Fibroblast of lung (primary cell): ENCODE measurements around the gene SHC4. TPM values are rescaled to one million over a fixed set of nuclear protein-coding genes. Genes with fewer than 3 reads are reported as not detected.

Source experiments
- DNase-seq, 2 donors: peaks; one replicate each; pipeline versions ENCODE4 v3.0.0 to v3.0.0-alpha.2; 2010; ENCODE audit warnings: low read depth in 2 of 2
- H2AFZ ChIP-seq: 2 replicates; pipeline ENCODE4 v1.5.1; 2012; ENCODE audit warnings: low read length, control low read depth, inconsistent platforms
- H3K27ac ChIP-seq: 2 replicates; pipeline ENCODE4 v1.5.1; 2011; ENCODE audit warnings: low read length, control low read depth; ENCODE audit not compliant: insufficient read depth
- H3K27me3 ChIP-seq: 2 replicates; pipeline ENCODE4 v1.5.1; 2011; ENCODE audit warnings: mild to moderate bottlenecking, low read length; ENCODE audit not compliant: control insufficient read depth, insufficient read depth
- H3K36me3 ChIP-seq: 2 replicates; pipeline ENCODE4 v1.5.1; 2011; ENCODE audit warnings: low read length; ENCODE audit not compliant: control insufficient read depth, insufficient read depth
- H3K4me1 ChIP-seq: 2 replicates; pipeline ENCODE4 v1.5.1; 2011; ENCODE audit warnings: low read length; ENCODE audit not compliant: control insufficient read depth, insufficient read depth; ENCODE audit errors: extremely low read depth
- H3K4me2 ChIP-seq: 2 replicates; pipeline ENCODE4 v1.5.1; 2011; ENCODE audit warnings: low read length, control low read depth; ENCODE audit not compliant: insufficient read depth; ENCODE audit errors: extremely low read depth
- H3K4me3 ChIP-seq, 4 experiments: fragments of 200-600 bp in 1 of 4; sonication (generic) in 1 of 4; replicated peaks in 1 of 4; 2 replicates each; pipeline ENCODE4 v1.5.1; 2011 to 2016; ENCODE audit warnings: low read length in 4 of 4, low read depth in 3 of 4, mild to moderate bottlenecking in 3 of 4, control low read depth in 2 of 4, inconsistent platforms in 1 of 4, mixed read lengths in 1 of 4; ENCODE audit not compliant: insufficient read depth in 1 of 4; ENCODE audit errors: control extremely low read depth in 1 of 4
- H3K79me2 ChIP-seq: 2 replicates; pipeline ENCODE4 v1.5.1; 2012; ENCODE audit warnings: mild to moderate bottlenecking, low read length, inconsistent platforms; ENCODE audit not compliant: control insufficient read depth, insufficient read depth
- H3K9ac ChIP-seq: 2 replicates; pipeline ENCODE4 v1.5.1; 2011; ENCODE audit warnings: mild to moderate bottlenecking, low read length, control low read depth; ENCODE audit not compliant: insufficient read depth
- H3K9me3 ChIP-seq: 2 replicates; pipeline ENCODE4 v1.5.1; 2012; ENCODE audit warnings: low read depth, low read length; ENCODE audit not compliant: control insufficient read depth, insufficient read depth
- H4K20me1 ChIP-seq: 2 replicates; pipeline ENCODE4 v1.5.1; 2011; ENCODE audit warnings: low read length; ENCODE audit not compliant: control insufficient read depth, insufficient read depth; ENCODE audit errors: extremely low read depth
- EZH2 ChIP-seq: IDR thresholded peaks from 2 replicates; pipeline ENCODE4 v1.5.1; 2012; ENCODE audit warnings: low read length, control low read depth, mild to moderate bottlenecking; ENCODE audit errors: missing control alignments
- polyA plus RNA-seq, 2 donors: library from polyadenylated mRNA; depleted of rRNA in 1 of 2; stranded (reverse) in 1 of 2; unstranded in 1 of 2; fragments of >200 nt; gene quantifications; 2 replicates each; pipeline ENCODE4 v1.2.1, GENCODE V29; 2011 to 2012; ENCODE audit warnings: missing spikeins in 1 of 2
- total RNA-seq: library from RNA; depleted of rRNA; stranded (reverse); fragments of >200 nt; gene quantifications from 2 replicates; pipeline ENCODE4 v1.2.1, GENCODE V29; 2014
- TF ChIP-seq, protein P1 (sequence below), 2 donors: IDR thresholded peaks in 1 of 2; conservative IDR thresholded peaks in 1 of 2; 1 replicate in 1 of 2; 2 replicates in 1 of 2; pipeline ENCODE4 v1.5.1; 2011 to 2012; ENCODE audit warnings: low read length in 2 of 2, control low read depth in 1 of 2, inconsistent platforms in 1 of 2, low read depth in 1 of 2, mild to moderate bottlenecking in 1 of 2

Gene SHC4
- total and polyA plus RNA-seq, 2 donors (not counting 1 experiment from before 2014, with no cell fraction given): 0.75 to 1.5 TPM

DNA sequence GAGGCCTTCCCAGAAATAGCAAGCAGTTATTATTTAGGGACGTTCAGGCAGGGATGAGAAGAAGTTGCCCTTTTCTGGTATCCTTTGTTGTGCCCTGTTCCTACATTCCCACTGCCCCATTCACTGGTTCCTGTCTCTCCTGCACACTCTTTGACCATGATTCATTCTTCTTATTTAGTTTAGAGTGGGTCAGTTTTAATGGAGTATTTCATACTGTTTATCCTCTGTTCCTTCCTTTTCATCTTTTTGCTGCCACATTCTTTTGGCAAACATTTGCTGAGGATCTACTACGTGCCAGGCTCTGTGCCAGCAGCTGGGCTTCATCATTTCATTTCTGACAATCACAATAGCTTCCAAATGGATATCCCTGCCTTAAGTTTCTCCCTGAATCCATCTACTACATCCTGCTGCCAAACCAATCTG, 97.6 kb downstream of the SHC4 start:
- H3K4me2 ChIP-seq: peak overlapping the region; percentile 39

DNA sequence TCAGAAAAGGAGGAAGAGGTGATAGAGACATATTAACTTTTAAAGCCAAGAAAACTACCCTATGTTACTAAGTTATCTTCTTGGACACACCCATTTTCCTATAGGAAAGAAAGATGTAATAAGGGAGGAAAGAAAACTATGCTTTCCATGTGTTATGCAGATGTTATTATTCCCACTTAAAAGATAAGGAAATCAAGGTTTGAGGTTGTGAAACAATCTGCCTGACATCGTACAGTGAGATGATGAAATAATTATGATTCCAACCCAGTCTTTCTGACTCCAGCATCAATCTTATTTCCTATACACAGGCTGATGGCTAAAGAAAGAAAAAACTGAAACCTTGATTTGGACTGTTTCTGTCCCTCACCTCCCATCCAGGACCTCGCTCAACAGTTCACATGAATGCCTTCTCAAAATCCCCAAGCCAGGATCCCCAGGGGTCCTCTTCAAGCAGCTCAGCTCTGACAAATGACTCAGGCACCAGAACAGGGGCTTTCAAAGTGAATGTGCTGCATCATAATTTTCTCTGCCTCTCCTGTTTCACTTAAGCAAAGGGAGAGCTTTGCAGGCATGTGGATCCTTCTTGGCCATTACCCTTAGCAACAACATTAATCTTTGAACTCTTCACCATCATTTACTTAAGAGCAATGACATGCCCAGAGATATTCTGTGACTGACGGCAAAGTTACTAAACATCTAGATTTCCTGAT, 98.2 kb downstream of the SHC4 start:
- Histone ChIP-seq H3K27ac (peak overlapping the region; percentile 42), H3K9ac (no peak overlapping the region), H2AFZ (no peak overlapping the region), H3K4me2 (peak overlapping the region; percentile 73), H3K4me1 (peaks cover 15% of the 10 kb centered on the region), H3K79me2 (no peaks in the 10 kb centered on the region), H3K4me3 (no peak overlapping the region), H3K27me3 (no peaks in the 10 kb centered on the region), H3K9me3 (no peaks in the 10 kb centered on the region), H4K20me1 (no peaks in the 10 kb centered on the region), H3K36me3 (no peaks in the 10 kb centered on the region)
- peak; percentile 63 to 77 for DNase-seq
- no peak for TF ChIP-seq EZH2
- TF ChIP-seq, protein P1, sequence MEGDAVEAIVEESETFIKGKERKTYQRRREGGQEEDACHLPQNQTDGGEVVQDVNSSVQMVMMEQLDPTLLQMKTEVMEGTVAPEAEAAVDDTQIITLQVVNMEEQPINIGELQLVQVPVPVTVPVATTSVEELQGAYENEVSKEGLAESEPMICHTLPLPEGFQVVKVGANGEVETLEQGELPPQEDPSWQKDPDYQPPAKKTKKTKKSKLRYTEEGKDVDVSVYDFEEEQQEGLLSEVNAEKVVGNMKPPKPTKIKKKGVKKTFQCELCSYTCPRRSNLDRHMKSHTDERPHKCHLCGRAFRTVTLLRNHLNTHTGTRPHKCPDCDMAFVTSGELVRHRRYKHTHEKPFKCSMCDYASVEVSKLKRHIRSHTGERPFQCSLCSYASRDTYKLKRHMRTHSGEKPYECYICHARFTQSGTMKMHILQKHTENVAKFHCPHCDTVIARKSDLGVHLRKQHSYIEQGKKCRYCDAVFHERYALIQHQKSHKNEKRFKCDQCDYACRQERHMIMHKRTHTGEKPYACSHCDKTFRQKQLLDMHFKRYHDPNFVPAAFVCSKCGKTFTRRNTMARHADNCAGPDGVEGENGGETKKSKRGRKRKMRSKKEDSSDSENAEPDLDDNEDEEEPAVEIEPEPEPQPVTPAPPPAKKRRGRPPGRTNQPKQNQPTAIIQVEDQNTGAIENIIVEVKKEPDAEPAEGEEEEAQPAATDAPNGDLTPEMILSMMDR (conservative IDR thresholded peaks at IDR 0.05 in 1 of 2, IDR thresholded peaks at IDR 0.05 in 1 of 2; ENCODE audit: low read depth in 1 of 2, low read length in 2 of 2): no peak

More for the DNA sequence above, 97.6 kb downstream of the SHC4 start:
- Histone ChIP-seq H3K36me3 (no peaks in the 10 kb centered on the region), H3K27me3 (no peaks in the 10 kb centered on the region), H3K4me3 (no peak overlapping the region), H2AFZ (no peak overlapping the region), H4K20me1 (no peaks in the 10 kb centered on the region), H3K9me3 (no peaks in the 10 kb centered on the region), H3K79me2 (no peaks in the 10 kb centered on the region), H3K4me1 (peaks cover 15% of the 10 kb centered on the region), H3K27ac (peak overlapping the region; percentile 42), H3K9ac (no peak overlapping the region)
- no peak for TF ChIP-seq EZH2
- TF ChIP-seq, protein P1 (conservative IDR thresholded peaks at IDR 0.05 in 1 of 2, IDR thresholded peaks at IDR 0.05 in 1 of 2; ENCODE audit: low read depth in 1 of 2, low read length in 2 of 2): no peak
- DNase-seq: peak; percentile 54 to 69

DNA sequence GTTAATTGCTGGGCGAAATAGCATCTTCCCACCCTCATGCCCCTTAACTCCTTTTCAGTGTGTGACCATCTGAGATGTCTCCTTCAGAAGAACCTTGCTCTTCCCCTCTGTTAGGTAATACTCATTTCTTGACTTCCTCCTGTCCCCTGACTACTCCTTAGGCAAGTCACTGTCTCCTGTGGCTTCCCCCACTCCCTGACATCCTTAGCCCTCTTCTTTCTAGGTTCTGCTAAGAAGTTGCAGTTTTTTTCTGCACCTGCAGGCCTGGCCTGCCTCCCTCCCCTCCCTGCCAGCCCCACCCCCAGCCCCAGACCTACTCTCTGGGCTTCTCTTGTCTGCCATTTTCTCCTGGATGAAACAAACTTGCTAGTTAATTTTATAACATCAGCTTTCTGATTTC, 101.0 kb downstream of the SHC4 start:
- H3K79me2 ChIP-seq: no peaks in the 10 kb centered on the region
- no peak overlapping the region for H3K9ac ChIP-seq
- H2AFZ ChIP-seq: peak overlapping the region; percentile 62
- H3K9me3 ChIP-seq: no peaks in the 10 kb centered on the region
- H3K36me3 ChIP-seq: no peaks in the 10 kb centered on the region
- peaks cover 11% of the 10 kb centered on the region for H3K4me1 ChIP-seq
- no peak overlapping the region for H3K4me3 ChIP-seq
- H3K27ac ChIP-seq: no peak overlapping the region
- TF ChIP-seq, protein P1 (conservative IDR thresholded peaks at IDR 0.05 in 1 of 2, IDR thresholded peaks at IDR 0.05 in 1 of 2; ENCODE audit: low read depth in 1 of 2, low read length in 2 of 2): no peak
- no peak for TF ChIP-seq EZH2
- H3K4me2 ChIP-seq: no peak overlapping the region
- no peaks in the 10 kb centered on the region for H3K27me3 ChIP-seq
- DNase-seq: no peak
- no peaks in the 10 kb centered on the region for H4K20me1 ChIP-seq
